Stimulated activated naive CD4-positive, alpha-beta T cell (primary cell): Measurements from ENCODE around the gene CBFA2T3.

Experiments
- DNase-seq, 6 experiments: peaks; one replicate each; lab custom pipeline; 2025; lab: John Stamatoyannopoulos, UW

Gene CBFA2T3

DNA sequence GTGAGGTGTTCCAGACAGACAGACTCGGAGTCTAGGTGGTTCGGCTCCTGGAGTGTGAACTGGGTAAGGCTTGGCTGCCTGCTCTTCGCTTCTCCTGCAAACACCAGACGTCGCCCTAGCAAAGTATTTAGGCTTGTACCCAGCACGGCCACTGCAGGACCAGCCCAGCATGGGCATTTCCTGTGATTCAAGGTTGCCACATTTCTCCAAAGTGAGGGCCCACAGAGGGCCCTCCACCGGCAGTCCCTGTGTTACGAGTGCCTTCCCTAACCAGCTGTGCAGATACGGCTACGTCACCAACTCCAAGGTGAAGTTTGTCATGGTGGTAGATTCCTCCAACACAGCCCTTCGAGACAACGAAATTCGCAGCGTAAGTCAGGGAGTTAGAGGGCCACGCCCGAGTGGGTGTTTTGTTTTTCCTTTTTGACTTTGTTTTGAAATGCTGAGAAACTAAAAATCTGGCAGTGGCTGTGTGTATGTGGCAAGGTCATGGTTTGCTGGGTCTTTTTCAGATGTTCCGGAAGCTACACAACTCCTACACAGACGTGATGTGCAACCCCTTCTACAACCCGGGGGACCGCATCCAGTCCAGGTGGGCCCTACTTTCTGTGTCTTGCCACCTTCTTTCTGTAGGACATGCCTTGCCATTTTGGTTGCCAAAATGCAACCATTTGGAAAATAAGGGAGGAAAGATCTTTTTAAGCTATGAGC is 117.5 kb downstream of the CBFA2T3 start:
- no peak for DNase-seq

DNA sequence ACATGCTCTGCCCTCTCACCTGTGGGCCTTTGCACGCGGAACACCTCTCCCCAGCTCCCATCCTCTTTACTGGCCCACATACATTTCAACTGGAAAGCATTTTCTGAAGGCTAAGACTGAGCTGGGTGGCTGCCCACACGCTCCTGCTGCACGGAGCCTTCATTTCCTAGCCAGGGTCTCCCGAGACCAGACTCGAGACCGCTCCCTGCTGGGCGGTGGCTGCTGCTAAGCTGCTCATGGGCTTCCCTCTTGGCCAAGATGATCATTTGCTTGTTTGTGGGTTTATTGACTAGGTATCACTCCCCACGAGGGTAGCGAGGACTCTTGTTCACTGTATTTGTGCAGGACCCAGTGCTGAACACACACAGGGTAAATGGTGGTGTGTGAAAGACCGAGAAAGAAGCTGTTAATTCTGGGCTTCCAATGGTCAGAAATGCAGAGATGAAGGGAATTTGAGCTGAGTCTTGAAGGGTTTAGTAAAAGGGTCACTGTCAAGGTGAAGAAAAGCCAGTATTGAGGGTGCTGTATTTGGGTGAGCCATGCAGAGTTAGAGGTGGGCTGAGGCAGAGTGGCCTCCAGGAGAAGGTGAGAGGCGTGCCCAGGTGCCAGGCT is 119.2 kb downstream of the CBFA2T3 start:
- DNase-seq = peak; percentile 36 to 72 (median 60)

DNA sequence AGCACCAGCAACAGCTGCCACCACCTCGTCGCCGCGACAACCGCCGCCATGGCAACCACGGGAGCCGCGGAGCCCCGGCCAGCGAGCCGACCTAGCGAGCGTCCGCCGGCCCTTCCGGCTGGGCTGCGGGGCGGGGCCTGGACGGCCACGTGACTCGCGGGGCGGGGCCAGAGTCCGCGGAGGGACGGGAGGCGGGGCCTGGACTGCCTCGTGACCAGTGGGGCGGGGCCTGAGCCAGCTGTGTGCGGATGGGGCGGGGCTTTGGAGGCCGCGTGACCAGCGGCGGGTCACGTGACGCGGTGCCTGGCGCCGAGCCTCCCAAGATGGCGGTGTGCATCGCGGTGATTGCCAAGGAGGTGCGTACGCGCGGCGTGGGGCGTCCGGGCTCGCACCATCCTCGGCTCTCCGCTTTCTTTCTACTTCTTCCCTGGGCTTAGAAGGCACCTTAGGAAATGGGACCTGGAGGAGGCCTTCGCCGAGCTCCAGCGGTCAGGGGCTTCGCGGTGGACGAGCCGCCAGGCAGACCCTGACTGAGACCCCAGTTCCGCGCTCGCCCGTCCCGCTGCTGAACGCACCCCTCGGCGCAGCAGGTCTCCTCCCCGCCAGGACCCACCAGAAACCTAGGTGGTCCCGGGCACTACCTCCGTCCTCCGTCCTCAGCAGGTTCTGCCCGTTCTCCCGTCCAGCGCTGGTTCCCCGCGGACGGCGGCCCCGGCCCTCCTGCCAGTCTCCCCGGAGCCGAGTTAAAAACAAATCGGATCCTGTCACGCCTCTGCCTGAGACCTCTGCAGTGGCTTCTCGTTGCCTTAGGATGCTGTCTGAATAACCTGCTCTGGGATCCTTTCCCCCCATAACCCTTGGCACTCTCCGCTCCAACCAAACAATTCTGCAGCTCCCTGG is 119.9 kb downstream of the CBFA2T3 start, which contains the start of the genes GALNS and TRAPPC2L:
TSS of gene GALNS (minus strand) at position 120 of the 900 bp plus-strand sequence. CDS start at position 50, 70 bp downstream.
TSS of gene TRAPPC2L (plus strand) at position 300 of the 900 bp plus-strand sequence. CDS start at position 324, 24 bp downstream.
- peak; percentile 95 to 98 (median 97) for DNase-seq

DNA sequence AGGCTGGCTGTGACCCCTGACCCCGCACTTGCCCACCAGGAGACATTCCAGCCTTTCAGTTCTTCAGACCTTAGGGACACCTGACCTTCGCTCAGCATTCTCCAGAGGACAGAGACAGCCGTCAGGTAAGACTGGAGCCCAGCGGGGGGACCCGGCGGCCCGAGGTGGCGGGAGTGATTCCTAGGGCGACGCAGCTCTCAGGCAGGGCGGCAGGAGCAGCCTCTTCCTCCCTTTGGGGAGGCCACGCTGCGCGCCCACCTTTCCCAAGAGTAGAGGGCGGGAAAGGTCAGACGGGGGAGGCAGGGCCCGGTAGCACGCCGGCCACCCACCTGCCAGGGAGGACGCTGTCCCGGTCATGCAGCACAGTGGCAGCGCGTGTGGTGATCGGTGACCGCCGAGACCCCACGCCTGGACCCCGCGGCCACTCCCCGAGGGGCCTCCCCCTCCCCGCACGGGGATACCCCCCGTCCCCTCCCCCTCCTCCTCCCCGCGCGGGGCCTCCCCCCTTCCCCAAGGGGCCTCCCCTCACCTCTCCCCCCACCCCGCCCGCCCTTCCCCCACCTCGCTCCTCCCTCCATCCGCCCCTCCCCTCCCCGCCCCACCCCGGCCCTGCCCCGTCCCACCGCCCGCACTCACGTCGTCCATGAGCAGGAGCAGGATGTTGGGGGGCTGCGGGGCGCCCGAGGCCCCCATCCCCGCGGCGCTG is 120.7 kb downstream of the CBFA2T3 start:
- DNase-seq = peak in 3 of 6 experiments; percentile 40 to 49 (median 44)

DNA sequence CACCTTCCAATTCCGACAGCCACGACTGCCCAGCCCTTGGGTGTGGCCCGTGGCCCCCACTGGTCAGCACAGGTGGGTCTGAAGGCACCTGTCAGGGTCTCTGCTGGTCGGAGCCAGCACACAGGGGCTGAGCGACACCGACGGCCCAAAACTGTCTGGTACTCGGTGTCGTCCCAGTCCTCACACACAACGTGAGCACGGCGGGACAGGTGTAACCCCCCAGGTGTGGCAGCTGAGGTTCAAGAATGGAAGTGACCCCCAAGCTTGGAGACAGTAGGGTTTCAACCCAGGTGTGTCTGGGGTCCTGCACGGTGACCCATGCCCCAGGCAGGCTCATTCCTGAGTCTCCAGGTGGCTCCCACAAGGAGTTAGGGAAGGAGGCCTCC is 121.3 kb downstream of the CBFA2T3 start:
- DNase-seq = no peak

DNA sequence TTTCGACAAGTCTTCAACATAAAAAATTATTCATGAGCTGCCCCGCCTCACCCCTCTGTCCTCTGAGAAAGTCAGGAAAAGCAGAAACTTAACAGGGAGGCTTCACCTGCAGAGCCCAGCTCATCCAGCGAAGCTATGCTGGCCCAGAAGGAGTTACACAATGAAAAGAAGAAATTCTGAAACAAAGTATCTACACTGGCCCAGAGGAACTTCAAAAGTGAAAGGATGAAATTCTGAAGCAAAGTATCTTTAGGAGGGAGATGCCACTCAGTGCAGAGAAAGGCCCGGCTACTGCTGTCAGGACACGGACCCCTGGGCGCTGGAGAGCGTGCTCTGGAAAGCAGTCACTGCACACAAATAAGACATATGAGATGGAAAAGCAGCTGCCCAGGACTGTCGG is 121.8 kb downstream of the CBFA2T3 start:
- no peak for DNase-seq

DNA sequence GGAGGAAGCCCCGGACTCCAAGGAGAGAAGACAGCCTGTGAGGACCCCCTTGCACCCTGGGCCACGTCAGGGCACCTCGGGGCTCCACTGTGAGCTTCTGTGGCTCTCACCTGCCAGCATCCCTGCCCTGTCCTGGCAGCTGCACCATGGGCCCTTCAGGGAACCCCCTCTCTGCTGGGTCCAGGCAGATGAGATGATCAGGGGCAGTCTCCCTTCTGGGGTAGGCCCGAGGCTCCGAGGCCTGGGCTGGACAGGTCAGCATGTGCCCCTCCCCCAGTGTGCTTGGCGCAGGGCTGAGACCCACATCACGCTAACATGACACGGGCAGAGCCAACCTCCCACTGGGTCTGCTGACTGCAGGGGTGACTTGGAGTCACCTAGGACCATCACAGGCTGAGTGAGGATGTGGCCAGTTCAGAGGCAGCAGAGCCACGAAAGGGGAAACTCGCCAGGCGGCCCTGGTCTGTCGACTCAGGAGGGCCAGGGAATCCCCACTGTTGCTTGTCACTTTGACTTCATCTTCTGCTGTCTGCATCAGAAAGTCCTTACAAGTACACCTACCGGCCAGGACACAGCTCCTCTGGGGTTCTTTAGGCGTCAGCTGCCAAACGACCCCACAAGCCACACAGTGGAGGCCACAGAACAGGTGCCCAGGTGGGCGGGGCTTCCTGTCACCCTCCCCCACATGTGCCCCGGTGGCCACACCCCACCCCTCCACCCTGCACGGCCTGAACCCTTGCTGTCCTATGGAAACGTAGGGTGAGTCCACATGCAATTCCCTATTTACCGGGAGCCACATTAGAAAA is 122.5 kb downstream of the CBFA2T3 start:
- peak in 1 of 6 experiments; percentile 10 for DNase-seq

DNA sequence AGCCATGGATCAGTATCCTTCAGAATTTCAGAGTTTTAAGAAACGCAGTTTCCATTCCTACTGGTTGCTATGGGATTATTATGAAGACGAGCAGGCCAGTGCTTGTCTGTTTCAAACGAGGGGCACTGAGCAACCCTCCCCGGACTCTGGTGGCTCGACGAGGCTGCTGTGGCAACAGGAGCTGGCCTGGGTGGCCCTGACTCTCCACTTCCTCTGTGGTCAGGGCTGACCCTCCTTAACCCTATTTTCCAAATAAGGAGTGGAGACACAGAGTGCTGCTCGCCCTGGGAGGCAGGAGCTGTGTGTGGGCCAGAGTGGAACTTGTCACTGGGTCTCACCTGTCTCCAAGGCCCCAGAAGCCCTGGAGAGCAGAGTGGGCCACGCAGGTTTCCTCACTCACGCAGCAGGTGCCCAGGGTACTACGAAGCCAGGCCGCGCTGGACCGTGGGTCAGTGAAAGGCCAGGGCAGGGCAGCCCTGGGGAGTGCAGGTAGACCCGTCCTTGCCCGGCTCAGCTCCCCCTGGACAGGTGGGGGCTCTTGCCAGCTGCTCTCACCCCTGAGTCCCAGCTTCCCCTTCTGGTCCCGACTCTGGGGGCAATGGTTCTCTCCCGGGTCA is 123.6 kb downstream of the CBFA2T3 start:
- DNase-seq = no peak

DNA sequence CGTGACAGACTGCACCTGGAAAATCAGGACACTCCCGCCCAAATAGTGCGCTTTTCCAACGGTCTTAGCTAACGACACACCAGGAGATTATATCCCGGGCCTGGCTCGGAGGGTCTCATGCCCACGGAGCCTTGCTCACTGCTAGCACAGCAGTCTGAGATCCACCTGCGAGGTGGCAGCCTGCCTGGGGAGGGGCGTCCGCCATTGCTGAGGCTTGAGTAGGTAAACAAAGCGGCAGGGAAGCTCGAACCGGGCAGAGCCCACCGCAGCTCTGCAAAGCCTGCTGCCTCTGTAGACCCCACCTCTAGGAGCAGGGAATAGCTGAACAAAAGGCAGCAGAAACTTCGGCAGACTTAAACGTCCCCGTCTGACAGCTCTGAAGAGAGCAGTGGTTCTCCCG is 125.4 kb downstream of the CBFA2T3 start:
- DNase-seq = no peak

DNA sequence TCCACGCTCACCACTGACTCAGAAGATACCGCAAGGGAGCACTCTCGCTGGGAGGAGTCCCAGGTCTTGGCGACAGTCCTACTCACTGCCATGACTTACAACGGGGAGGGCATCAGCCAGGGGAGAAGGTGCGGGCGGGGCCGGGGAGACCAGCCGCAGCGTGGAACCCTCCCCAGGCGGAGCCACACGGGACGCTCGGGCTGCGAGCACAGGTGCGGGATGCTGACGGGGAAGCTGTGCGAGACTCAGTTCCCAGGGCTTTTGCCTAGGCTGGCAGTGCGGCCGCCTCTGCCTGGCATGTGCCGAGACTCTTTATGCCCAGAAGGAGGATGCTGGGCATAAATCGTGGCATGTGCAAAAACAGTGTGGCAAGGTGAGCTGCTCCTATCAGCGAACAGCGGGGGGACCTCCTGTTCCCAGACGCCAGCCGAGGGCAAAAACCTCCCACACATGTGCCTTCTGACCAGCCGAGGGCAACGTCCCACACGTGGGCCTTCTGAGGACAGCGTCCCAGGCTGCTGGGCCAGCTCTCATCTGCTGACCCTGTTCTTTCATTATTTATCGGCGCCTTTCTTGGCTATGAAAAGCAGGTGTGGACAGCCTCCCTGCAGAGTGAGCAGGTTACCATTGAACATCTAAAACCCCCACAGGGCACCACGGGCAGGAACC is 126.3 kb downstream of the CBFA2T3 start:
- DNase-seq = no peak

DNA sequence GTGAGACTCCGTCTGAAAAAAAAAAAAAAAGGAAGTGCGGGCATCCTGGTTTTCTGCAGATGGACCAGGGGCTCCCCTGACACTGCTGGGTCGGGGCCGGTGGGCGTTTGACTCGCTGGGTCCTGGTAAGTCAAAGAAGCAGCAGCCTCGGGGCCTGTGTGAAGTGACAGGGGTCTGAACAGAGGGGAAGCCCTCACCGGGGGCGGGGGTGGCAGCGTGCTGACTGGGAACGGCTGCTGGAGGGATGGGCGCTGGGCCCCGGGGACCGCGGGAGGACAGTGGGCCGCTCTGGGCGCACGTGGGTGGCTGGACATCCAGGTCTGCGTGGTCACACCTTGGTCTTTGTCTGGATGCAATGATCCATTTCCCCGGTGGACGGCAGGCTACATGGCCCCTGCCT is 128.4 kb downstream of the CBFA2T3 start:
- DNase-seq = no peak

DNA sequence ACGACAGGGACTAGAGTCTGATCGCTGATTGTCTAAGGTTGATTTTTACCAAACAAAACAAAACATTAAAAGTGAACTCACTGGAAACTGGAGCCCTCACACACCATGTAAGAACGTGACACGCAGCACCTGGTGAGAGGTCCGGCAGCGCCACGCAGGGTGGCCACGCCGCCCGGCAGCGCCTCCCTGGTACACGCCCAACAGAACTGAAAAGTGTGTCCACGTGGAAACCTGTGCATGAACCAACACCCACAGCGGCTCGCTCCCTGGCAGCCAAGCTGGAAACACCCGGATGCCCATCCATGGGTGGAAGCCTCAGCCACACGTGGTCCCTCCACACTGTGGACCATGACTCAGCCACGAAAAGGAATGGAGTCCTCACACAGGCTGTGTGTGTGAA is 129.4 kb downstream of the CBFA2T3 start:
- no peak for DNase-seq

DNA sequence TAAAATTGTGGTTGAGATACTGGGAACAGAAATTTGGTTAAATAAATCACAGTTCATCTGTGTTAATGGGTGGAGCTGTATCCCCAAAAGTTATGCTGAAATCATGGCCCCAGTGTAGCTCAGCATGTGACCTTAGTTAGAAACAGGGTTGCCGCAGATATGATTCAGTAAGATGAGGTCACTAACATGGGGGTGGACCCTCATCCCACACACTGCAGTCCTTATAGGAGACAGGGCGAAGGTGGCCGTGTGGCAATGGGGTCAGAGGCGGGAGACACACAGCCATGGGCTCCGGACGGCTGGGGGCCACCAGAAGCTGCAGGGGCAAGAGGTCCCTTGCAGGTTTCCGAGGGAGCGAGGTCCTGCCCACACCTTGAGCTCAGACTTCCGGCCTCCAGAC is 130.9 kb downstream of the CBFA2T3 start:
- DNase-seq = no peak

DNA sequence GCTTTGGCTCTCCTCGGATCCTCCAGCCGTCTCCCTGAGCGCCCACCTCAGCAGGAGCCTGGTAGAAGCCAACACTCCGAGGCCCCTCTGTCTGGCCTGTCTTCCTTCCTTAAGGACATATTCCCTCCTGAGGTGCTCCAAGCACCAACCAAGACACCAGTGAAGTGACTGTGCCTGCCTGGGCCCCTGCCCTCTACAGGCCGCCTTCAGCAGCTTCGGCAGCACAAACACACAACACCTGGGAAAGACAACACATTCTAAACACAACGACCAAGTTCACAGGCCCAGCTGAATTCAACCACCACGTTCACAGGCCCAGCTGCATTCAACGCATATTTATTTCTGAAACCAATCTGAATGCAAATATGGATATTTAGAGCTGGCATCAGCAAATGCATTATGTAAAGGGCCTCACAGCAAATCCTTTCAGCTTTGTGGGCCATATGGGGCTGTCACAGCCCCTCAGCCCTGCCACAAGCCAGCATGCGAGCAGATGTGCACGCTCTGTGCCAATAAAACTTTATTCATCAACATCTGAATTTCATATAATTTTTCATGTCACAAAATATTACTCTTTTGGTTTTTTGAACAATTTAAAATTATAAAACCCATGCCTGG is 132.5 kb downstream of the CBFA2T3 start:
- no peak for DNase-seq

DNA sequence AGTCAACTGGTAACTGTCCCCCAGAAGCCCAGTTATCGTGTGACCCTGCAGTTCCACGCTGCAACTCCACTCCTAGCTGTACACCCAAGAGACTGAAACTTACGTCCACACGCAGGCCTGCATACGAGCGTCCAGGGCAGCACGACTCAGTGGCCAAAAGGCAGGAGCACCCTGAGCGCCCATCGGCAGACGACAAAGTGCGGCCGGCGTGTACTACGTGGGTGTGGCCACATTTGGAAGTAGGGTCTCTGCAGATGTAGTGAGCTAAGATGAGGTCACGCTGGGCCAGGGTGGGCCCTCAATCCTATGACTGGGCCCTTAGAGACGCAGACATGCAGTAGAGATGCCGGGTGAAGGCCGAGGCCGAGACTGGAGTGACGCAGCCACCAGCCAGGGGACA is 133.8 kb downstream of the CBFA2T3 start:
- DNase-seq = no peak

DNA sequence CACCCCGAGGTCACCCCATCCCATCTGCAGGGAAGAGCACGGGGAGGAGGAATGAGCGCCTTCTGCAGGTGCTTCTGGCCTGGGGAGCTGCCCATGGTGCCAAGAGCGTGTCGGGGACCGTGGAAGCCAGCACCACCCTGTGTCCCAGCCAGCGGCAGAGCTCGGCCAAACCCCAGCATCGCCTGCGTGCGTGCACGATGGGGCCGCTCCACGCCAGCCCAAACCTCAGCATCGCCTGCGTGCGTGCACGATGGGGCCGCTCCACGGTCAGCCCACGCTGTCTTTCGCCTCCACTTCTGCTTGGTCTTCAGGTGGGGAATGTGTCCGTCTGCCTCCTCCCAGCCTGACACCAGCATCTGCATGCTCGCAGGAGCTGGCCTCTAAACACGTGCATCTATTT is 134.2 kb downstream of the CBFA2T3 start:
- no peak for DNase-seq

DNA sequence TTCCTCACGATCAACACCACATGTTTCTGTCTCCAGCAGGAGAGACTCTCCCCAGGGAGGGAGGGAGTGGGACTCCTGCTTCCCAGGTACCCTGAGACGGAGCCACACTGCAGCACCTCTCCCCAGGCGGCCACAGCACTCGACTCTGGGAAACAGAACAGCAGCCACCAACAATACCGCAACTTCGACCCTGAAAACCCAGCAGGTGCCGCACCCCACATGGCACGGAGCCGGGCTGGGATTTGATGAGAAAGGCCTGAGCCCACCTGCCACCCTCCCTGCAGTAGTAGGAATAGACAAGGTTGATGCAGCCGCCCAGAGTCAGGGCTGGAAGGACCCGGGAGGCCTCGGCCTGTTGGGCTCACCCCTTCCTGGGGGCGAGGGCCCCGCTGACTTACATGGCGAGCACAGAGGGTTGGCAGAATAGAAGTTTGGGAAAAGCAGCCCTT is 134.7 kb downstream of the CBFA2T3 start:
- no peak for DNase-seq

DNA sequence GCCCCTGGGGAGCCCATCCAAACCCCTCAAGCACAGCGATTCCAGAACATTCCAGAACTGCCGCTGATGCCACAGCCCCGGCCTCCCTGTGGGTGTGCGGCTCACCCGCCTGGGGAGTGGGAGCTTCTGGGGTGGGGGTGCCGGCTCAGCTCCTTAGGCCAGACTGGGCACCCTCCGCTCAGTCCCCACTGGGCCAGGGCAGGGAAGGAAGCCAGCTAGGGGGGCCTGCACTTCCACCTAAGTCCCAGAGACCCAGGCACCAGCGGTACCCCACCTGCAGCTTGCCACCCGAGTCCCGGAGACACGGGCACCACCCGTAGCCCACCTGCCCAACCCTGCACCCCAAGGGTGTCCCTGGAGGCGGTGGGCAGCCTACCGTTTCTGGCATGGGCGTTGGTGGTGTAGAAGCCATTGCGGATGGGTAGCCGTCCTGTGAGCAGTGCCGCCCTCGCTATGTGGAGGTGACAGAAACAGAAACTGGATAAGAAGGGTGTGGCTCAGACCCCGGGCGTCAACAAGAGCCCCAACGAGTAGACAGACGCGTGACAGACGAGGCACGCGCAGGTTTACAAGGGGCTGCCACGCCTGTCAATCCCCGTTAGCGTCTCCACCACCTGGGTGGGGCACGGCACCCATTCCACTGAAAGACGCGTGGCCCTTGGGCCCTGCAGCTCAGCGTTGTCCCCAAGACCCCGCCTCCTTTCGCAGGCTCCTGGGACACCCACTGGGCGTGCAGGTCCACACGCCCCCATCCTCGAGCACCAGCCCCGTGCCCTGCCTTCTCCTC is 135.3 kb downstream of the CBFA2T3 start:
- no peak for DNase-seq
